ENCODE data around the gene CYTH3. TPM values are rescaled to one million over a fixed set of nuclear protein-coding genes. Genes with fewer than 3 reads are reported as not detected.
A peak's percentile ranks its signal among the peaks of the same experiment; 100 is the strongest.

CYTH3 gene
- total and polyA plus RNA-seq, 2 of the 4 experiments (the other 2 are of a cell fraction), result 14.2 to 34.8 TPM

DNA sequence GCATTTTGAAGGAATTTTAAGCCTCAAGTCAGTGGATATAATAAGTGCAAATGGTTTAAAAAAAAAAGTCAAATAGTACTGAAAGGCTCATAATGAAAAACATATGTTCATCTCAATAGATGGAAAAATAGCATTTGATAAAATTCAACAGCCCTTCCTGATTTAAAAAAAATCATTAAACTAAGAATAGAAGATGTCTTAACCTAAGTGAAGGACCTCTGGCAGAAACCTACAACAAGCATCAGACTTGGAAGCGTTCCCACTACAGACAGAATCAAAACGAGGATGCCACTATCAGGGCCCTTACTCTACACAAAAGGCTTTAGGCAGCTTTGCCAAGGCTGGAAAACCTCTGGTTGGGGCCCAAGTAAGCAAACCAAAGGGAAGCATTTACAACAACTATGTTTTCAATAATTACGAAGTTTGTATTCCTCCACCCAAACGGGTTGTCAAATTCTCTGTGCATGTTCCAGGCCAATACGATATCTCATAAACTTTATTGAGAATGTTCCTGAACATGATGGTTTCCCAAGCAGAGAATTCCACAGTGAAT, 45.1 kb downstream of the CYTH3 start:
- Histone ChIP-seq H3K4ac (ENCODE audit: low read depth, low read length) (peak overlapping the region; percentile 61), H3K9ac (ENCODE audit: low read depth, low read length) (no peak overlapping the region; the same call in 1 of the 2 replicates), H2BK20ac (ENCODE audit: low read depth, low read length) (peak overlapping the region; percentile 42; the same call in 1 of the 2 replicates), H3K27ac (ENCODE audit: insufficient read depth, low read length) (peak overlapping the region; percentile 75; the same call in 1 of the 2 replicates), H4K91ac (ENCODE audit: insufficient read depth, low read depth, low read length) (peak overlapping the region; percentile 41; the same call in 1 of the 2 replicates), H2AK9ac (replicated peaks; ENCODE audit: low read depth, low read length, poor library complexity) (no peak overlapping the region), H2AFZ (replicated peaks; ENCODE audit: low read length, poor library complexity) (no peak overlapping the region), H3K79me1 (ENCODE audit: low read depth in 1 of 2, low read length in 2 of 2) (peaks cover 21 to 60% of the 10 kb centered on the region in 2 experiments), H2BK15ac (ENCODE audit: low read depth, low read length) (no peak overlapping the region), H2BK120ac (ENCODE audit: low read depth, low read length) (peak overlapping the region; percentile 64), H3K4me2 (ENCODE audit: low read depth, low read length) (peak overlapping the region; percentile 32), H3K4me3 (ENCODE audit: insufficient read depth, low read depth, low read length) (no peak overlapping the region), H3K4me1 (ENCODE audit: control insufficient read depth, insufficient read depth, low read length) (peaks cover 22% of the 10 kb centered on the region), H4K5ac (ENCODE audit: low read depth, low read length) (peak overlapping the region; percentile 14), H2AK5ac (ENCODE audit: low read depth, low read length) (peak overlapping the region; percentile 73; the same call in 1 of the 2 replicates), H3K56ac (ENCODE audit: extremely low read depth, insufficient read depth, low read length) (no peak overlapping the region), H3K23ac (ENCODE audit: low read depth, low read length) (peak overlapping the region; percentile 48; the same call in 1 of the 2 replicates), H4K20me1 (ENCODE audit: insufficient read depth, low read length) (peaks cover 15% of the 10 kb centered on the region; the same call in 1 of the 2 replicates), H3K27me3 (ENCODE audit: control insufficient read depth, insufficient read depth, low read length) (no peaks in the 10 kb centered on the region), H4K8ac (ENCODE audit: low read depth in 2 of 2, low read length in 2 of 2) (peak overlapping the region; percentile 46 to 76; a peak in 3 of 4 replicates), H3K9me3 (ENCODE audit: control insufficient read depth, insufficient read depth, low read length) (no peaks in the 10 kb centered on the region), H3K14ac (replicated peaks; ENCODE audit: low read depth, low read length) (peak overlapping the region; percentile 17; the same call in 1 of the 2 replicates), H3K18ac (ENCODE audit: low read depth, low read length) (peak overlapping the region; percentile 49), H3K9me1 (ENCODE audit: insufficient read depth, low read length) (0 out of 2 replicates have a peak, but pooled peaks cover 6% of the 10 kb centered on the region), H2BK5ac (ENCODE audit: low read depth, low read length, poor library complexity, severe bottlenecking) (peak overlapping the region; percentile 50), H3K36me3 (ENCODE audit: control insufficient read depth, insufficient read depth, low read length) (no peaks in the 10 kb centered on the region)
- no TSS peak for BruUV-seq (replicated peaks)
- TF ChIP-seq CEBPB (IDR thresholded peaks at IDR 0.05; ENCODE audit: low read depth, low read length) (no peak), MXI1 (IDR thresholded peaks at IDR 0.05; ENCODE audit: borderline replicate concordance, low read depth, low read length) (no peak), NFE2L2 (IDR thresholded peaks at IDR 0.05; ENCODE audit: low read depth, low read length) (no peak), USF2 (IDR thresholded peaks at IDR 0.05; ENCODE audit: low read depth, low read length) (no peak), SMC3 (IDR thresholded peaks at IDR 0.05; ENCODE audit: low read depth, low read length) (no peak), FOS (IDR thresholded peaks at IDR 0.05; ENCODE audit: low read depth, low read length) (no peak), CHD1 (IDR thresholded peaks at IDR 0.05; ENCODE audit: low read depth, low read length) (no peak), MAFK (IDR thresholded peaks at IDR 0.05; ENCODE audit: low read depth, low read length) (no peak), POLR2A (IDR thresholded peaks at IDR 0.05; ENCODE audit: low read depth, low read length) (no peak), MAZ (IDR thresholded peaks at IDR 0.05; ENCODE audit: borderline replicate concordance, low read depth, low read length) (no peak), RFX5 (IDR thresholded peaks at IDR 0.05; ENCODE audit: low read depth, low read length) (no peak), RCOR1 (IDR thresholded peaks at IDR 0.05; ENCODE audit: insufficient replicate concordance, low read length) (no peak), RAD21 (IDR thresholded peaks at IDR 0.05; ENCODE audit: low read length) (no peak), BHLHE40 (IDR thresholded peaks at IDR 0.05; ENCODE audit: low read depth, low read length) (no peak)
- TF ChIP-seq, protein P1, sequence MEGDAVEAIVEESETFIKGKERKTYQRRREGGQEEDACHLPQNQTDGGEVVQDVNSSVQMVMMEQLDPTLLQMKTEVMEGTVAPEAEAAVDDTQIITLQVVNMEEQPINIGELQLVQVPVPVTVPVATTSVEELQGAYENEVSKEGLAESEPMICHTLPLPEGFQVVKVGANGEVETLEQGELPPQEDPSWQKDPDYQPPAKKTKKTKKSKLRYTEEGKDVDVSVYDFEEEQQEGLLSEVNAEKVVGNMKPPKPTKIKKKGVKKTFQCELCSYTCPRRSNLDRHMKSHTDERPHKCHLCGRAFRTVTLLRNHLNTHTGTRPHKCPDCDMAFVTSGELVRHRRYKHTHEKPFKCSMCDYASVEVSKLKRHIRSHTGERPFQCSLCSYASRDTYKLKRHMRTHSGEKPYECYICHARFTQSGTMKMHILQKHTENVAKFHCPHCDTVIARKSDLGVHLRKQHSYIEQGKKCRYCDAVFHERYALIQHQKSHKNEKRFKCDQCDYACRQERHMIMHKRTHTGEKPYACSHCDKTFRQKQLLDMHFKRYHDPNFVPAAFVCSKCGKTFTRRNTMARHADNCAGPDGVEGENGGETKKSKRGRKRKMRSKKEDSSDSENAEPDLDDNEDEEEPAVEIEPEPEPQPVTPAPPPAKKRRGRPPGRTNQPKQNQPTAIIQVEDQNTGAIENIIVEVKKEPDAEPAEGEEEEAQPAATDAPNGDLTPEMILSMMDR (conservative IDR thresholded peaks at IDR 0.05; ENCODE audit: low read depth, low read length), result no peak
- TF ChIP-seq, protein P2, sequence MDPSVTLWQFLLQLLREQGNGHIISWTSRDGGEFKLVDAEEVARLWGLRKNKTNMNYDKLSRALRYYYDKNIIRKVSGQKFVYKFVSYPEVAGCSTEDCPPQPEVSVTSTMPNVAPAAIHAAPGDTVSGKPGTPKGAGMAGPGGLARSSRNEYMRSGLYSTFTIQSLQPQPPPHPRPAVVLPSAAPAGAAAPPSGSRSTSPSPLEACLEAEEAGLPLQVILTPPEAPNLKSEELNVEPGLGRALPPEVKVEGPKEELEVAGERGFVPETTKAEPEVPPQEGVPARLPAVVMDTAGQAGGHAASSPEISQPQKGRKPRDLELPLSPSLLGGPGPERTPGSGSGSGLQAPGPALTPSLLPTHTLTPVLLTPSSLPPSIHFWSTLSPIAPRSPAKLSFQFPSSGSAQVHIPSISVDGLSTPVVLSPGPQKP (IDR thresholded peaks at IDR 0.05; ENCODE audit: borderline replicate concordance, low read depth, low read length), result no peak
- no peak for ATAC-seq (ENCODE audit: low read depth)
- intact Hi-C loops (cut with micrococcal nuclease) (no loop called here), in situ Hi-C loops (cut with MboI; ENCODE audit: low sequenced_read_pairs) (no loop called here), dilution Hi-C loops (cut with HindIII; ENCODE audit: low sequenced_read_pairs, unreplicated experiment) (no loop called here)
- peak; percentile 51 for DNase-seq
- ChIA-PET POLR2A (ENCODE audit: unreplicated experiment) (no interaction called here), CTCF (no interaction called here)
- 27% methylated on average over 2 of the region's 5 CpGs; no CpG with 5 or more reads in 1 of the 2 experiments for WGBS, 2 experiments (ENCODE audit: extremely low coverage in 2 of 2, insufficient read length in 1 of 2)
